H1 (cell line): Measurements from ENCODE around the gene DPP10.

Source experiments
- BACH1 ChIP-seq: IDR thresholded peaks from 2 replicates; pipeline ENCODE4 v1.6.1; 2012; ENCODE audit warnings: low read length, improper control_type of control experiment
- CTCF ChIP-seq, 3 experiments: IDR thresholded peaks; 1 replicate in 2 of 3; 2 replicates in 1 of 3; pipeline versions ENCODE4 v1.5.1 to v1.6.1; 2011; ENCODE audit warnings: low read length in 3 of 3, mild to moderate bottlenecking in 3 of 3, inconsistent platforms in 2 of 3, low read depth in 1 of 3, moderate library complexity in 1 of 3; ENCODE audit not compliant: insufficient read depth in 1 of 3; ENCODE audit errors: control extremely low read depth in 1 of 3
- JUN ChIP-seq: IDR thresholded peaks from 2 replicates; pipeline ENCODE4 v1.6.1; 2011; ENCODE audit warnings: low read depth, mild to moderate bottlenecking, improper control_type of control experiment, low read length
- MAX ChIP-seq: IDR thresholded peaks from 2 replicates; pipeline ENCODE4 v1.6.1; 2012; ENCODE audit warnings: inconsistent platforms
- NRF1 ChIP-seq: IDR thresholded peaks from 2 replicates; pipeline ENCODE4 v1.6.1; 2011; ENCODE audit warnings: mild to moderate bottlenecking, low read depth, low read length, improper control_type of control experiment
- RXRA ChIP-seq: IDR thresholded peaks from 2 replicates; pipeline ENCODE4 v1.6.1; 2011; ENCODE audit warnings: low read depth, mild to moderate bottlenecking, low read length, moderate library complexity; ENCODE audit not compliant: insufficient read depth
- SIN3A ChIP-seq, 2 experiments: IDR thresholded peaks in 1 of 2; conservative IDR thresholded peaks in 1 of 2; 2 replicates each; pipeline ENCODE4 v1.6.1; 2011 to 2012; ENCODE audit warnings: low read length in 2 of 2, improper control_type of control experiment in 1 of 2, low read depth in 1 of 2, mild to moderate bottlenecking in 1 of 2
- SP2 ChIP-seq: IDR thresholded peaks from 2 replicates; pipeline ENCODE4 v1.6.1; 2012; ENCODE audit warnings: mild to moderate bottlenecking, low read length, inconsistent platforms
- SP4 ChIP-seq: IDR thresholded peaks from 2 replicates; pipeline ENCODE4 v1.6.1; 2012; ENCODE audit warnings: low read length, inconsistent platforms
- TAF1 ChIP-seq: IDR thresholded peaks from 2 replicates; pipeline ENCODE4 v1.6.1; 2011; ENCODE audit warnings: mild to moderate bottlenecking, low read depth, low read length
- USF2 ChIP-seq: IDR thresholded peaks from 2 replicates; pipeline ENCODE4 v1.6.1; 2011; ENCODE audit warnings: low read length, improper control_type of control experiment
- ZNF274 ChIP-seq: IDR thresholded peaks from 2 replicates; pipeline ENCODE4 v1.7.0; 2012; ENCODE audit warnings: low read length, borderline replicate concordance; ENCODE audit errors: extremely low read depth

- TF ChIP-seq CTCF (IDR thresholded peaks at IDR 0.05; ENCODE audit: control extremely low read depth in 1 of 3, insufficient read depth in 1 of 3, low read depth in 1 of 3, low read length in 3 of 3) (no peak), SP2 (no peak), USF2 (no peak), TAF1 (no peak), ZNF274 (no peak), RXRA (no peak), BACH1 (no peak), JUN (no peak), MAX (no peak), SP4 (no peak), NRF1 (no peak), SIN3A (conservative IDR thresholded peaks at IDR 0.05 in 1 of 2, IDR thresholded peaks at IDR 0.05 in 1 of 2; ENCODE audit: low read depth in 1 of 2, low read length in 2 of 2) (no peak)
Measured at GRCh38 chr2:115491186-115491793, 1048.8 kb downstream of the DPP10 start.
